ENCODE results near the gene CAVIN4. TPM values are rescaled to one million over a fixed set of nuclear protein-coding genes. Genes with fewer than 3 reads are reported as not detected.
A peak's percentile ranks its signal among the peaks of the same experiment; 100 is the strongest.

CAVIN4 gene
- total RNA-seq (2014; rRNA removed; shearing (Covaris generic)) (2.3 and 3.9 TPM in 2 replicates), total RNA-seq (2022) (0.59 and 0.68 TPM in 2 replicates), Bru-seq, nascent RNA (percentile 48 among the genes with signal in this experiment), BruChase-seq, experiment 1, labeled RNA remaining after a 6-hour chase (percentile 49 among the genes with signal in this experiment), BruChase-seq, experiment 2, labeled RNA remaining after a 2-hour chase (percentile 47 among the genes with signal in this experiment)
- long read RNA-seq: 0 reads

- intact Hi-C loops (cut with micrococcal nuclease; ENCODE audit: unreplicated experiment): no loop called here
- BruUV-seq (replicated peaks): no TSS peak
- no peak for DNase-seq (ENCODE audit: low spot score)
- Histone ChIP-seq H3K36me3 (ENCODE audit: insufficient read depth, low read length) (no peaks in the 10 kb centered on the region; the same call in 1 of the 2 replicates), H2AFZ (ENCODE audit: low read length) (no peak within 1 kb of the TSS), H3K4me1 (ENCODE audit: insufficient read depth, low read length, poor library complexity, severe bottlenecking) (no peaks in the 10 kb centered on the region), H3K9me3 (ENCODE audit: low read length) (no peaks in the 10 kb centered on the region), H3K27ac (ENCODE audit: low read depth, low read length, poor library complexity, severe bottlenecking) (no peak within 1 kb of the TSS), H4K20me1 (ENCODE audit: insufficient read depth, low read length) (no peaks in the 10 kb centered on the region), H3K79me2 (ENCODE audit: insufficient read depth, low read depth, low read length) (no peaks in the 10 kb centered on the region), H3K4me2 (ENCODE audit: low read length) (no peak within 1 kb of the TSS), H3K9me2 (ENCODE audit: insufficient read depth, low read length) (no peaks in the 10 kb centered on the region), H3K4me3 (ENCODE audit: low read depth, low read length, poor library complexity, severe bottlenecking) (no peak within 1 kb of the TSS)
- CTCF ChIA-PET (ENCODE audit: unreplicated experiment): no interaction called here
- TF ChIP-seq EZH2phosphoT487 (IDR thresholded peaks at IDR 0.05; ENCODE audit: borderline replicate concordance, low read depth, low read length) (no peak), CTCF (conservative IDR thresholded peaks at IDR 0.05; ENCODE audit: low read length) (no peak)
- POLR2A ChIA-PET: interaction anchor here (1.2 kb wide), 1 partner anchor 20 kb away, joined by 3 read pairs; no protein-coding TSS in a partner anchor
Observed at GRCh38 chr9:100577776-100578448, at the start of gene CAVIN4. Gene CAVIN4 (plus strand): TSS chr9:100578079. CDS start chr9:100578144, 65 bp downstream.

- BruUV-seq (replicated peaks): no TSS peak
Observed at GRCh38 chr9:100534401-100534800, 43.5 kb upstream of the CAVIN4 start.

More at GRCh38 chr9:100534401-100534800, 43.5 kb upstream of the CAVIN4 start:
- ChIA-PET CTCF (ENCODE audit: unreplicated experiment) (no interaction called here), POLR2A (no interaction called here)
- H3K9me2 ChIP-seq (ENCODE audit: insufficient read depth, low read length): no peaks in the 10 kb centered on the region
- no peaks in the 10 kb centered on the region for H3K9me3 ChIP-seq (ENCODE audit: low read length)
- no peaks in the 10 kb centered on the region for H3K36me3 ChIP-seq (ENCODE audit: insufficient read depth, low read length)
- H3K27ac ChIP-seq (ENCODE audit: low read depth, low read length, poor library complexity, severe bottlenecking): no peak overlapping the region
- DNase-seq (ENCODE audit: low spot score): no peak
- no peaks in the 10 kb centered on the region for H3K4me1 ChIP-seq (ENCODE audit: insufficient read depth, low read length, poor library complexity, severe bottlenecking)
- H3K79me2 ChIP-seq (ENCODE audit: insufficient read depth, low read depth, low read length): no peaks in the 10 kb centered on the region
- no peaks in the 10 kb centered on the region for H4K20me1 ChIP-seq (ENCODE audit: insufficient read depth, low read length)
- H3K4me3 ChIP-seq (ENCODE audit: low read depth, low read length, poor library complexity, severe bottlenecking): no peak overlapping the region
- TF ChIP-seq CTCF (conservative IDR thresholded peaks at IDR 0.05; ENCODE audit: low read length) (no peak), EZH2phosphoT487 (IDR thresholded peaks at IDR 0.05; ENCODE audit: borderline replicate concordance, low read depth, low read length) (no peak)
- H2AFZ ChIP-seq (ENCODE audit: low read length): no peak overlapping the region
- intact Hi-C loops (cut with micrococcal nuclease; ENCODE audit: unreplicated experiment): no loop called here
- no peak overlapping the region for H3K4me2 ChIP-seq (ENCODE audit: low read length)
